ENCODE results near the gene TBXA2R. TPM values are rescaled to one million over a fixed set of nuclear protein-coding genes. Genes with fewer than 3 reads are reported as not detected.

The TBXA2R gene
- total RNA-seq, 1 donor from 2014 or later, result 4.9 TPM

GRCh38 chr19:3604227-3604986 is 2.3 kb downstream of the TBXA2R start:
- intact Hi-C loops (cut with DNase I), result no loop called here
- ATAC-seq, result no peak
- H3K4me3 ChIP-seq, result peak overlapping the region; percentile 11
- H3K9me3 ChIP-seq, result no peaks in the 10 kb centered on the region
- DNase-seq, result no peak
- no peaks in the 10 kb centered on the region for H3K36me3 ChIP-seq
- peak overlapping the region; percentile 49 for H3K27ac ChIP-seq
- no peak for TF ChIP-seq CTCF (IDR thresholded peaks at IDR 0.05)
- H3K27me3 ChIP-seq (ENCODE audit: low read depth), result peaks cover 15% of the 10 kb centered on the region
- H3K4me1 ChIP-seq, result peaks cover 43% of the 10 kb centered on the region

DNA sequence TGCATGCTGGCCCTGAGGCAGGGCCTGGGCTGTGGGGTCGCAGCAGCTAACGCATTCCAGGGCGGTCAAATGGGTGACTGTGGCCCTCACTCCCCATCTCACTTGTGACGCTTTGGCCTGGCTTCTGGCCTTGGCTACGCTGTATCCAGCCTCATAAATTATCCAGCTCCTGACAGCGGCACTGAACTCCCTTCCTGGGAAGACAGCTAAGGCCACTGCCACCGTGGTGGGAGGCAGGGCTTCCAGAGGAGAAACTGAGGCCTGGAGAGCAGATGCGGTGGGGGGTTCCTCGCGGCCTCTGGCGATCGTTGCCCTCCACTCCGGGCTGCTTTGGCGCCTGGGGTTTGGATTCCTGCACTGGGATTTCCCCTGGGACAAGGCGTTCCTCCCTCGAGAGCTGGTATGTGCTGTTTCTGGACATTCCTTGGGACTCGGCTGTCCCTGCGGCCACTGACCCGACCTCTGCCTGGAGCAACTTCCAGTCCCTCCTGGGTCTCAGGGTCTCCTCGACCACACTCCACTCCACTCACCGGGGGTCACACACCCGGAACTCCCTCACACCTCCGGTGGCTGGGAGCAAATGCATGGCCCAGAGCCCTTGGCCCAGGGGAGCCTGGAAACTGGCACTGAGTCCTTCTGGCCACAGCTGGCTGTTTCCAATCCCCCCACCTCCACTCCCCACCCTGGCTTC is 3.4 kb downstream of the TBXA2R start:
- Histone ChIP-seq H3K4me1 (peaks cover 33% of the 10 kb centered on the region), H3K4me3 (no peak overlapping the region), H3K9me3 (no peaks in the 10 kb centered on the region), H3K36me3 (no peaks in the 10 kb centered on the region), H3K27ac (peak overlapping the region; percentile 49), H3K27me3 (ENCODE audit: low read depth) (peaks cover 15% of the 10 kb centered on the region)
- intact Hi-C loops (cut with DNase I), result no loop called here
- TF ChIP-seq CTCF (IDR thresholded peaks at IDR 0.05), result no peak
- DNase-seq, result no peak
- ATAC-seq, result no peak

- Histone ChIP-seq H3K27ac (no peak overlapping the region), H3K4me1 (peaks cover 11% of the 10 kb centered on the region), H3K27me3 (ENCODE audit: low read depth) (peaks cover 6% of the 10 kb centered on the region), H3K4me3 (no peak overlapping the region), H3K9me3 (no peaks in the 10 kb centered on the region), H3K36me3 (no peaks in the 10 kb centered on the region)
- intact Hi-C loops (cut with DNase I), result no loop called here
- no peak for TF ChIP-seq CTCF (IDR thresholded peaks at IDR 0.05)
- DNase-seq (no peak), ATAC-seq (no peak)
Measured at GRCh38 chr19:3601021-3601420, 5.7 kb downstream of the TBXA2R start.

DNA sequence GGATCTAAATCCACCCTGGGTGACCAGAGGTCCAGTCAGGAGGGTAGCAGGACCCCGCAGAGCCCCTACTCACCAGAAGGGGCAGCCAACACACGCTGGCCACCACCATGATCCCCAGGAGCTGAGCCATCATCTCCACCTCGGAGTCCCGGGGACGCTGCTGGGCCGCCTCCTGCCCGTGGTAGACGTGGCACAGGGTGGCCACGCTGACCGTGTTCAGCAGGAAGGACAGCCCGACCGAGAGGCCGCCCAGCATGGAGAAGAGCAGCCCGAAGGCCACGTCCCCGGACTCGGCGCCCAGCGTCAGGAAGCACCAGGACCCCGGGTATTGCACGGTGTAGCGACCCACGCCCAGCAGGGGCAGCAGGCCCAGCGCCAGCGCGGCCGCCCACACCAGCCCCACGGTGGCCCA is 6.9 kb downstream of the TBXA2R start:
- ATAC-seq (peak in 1 of 2 donors; percentile 13), DNase-seq (no peak)
- Histone ChIP-seq H3K27me3 (ENCODE audit: low read depth) (peaks cover 3% of the 10 kb centered on the region), H3K4me1 (peaks cover 5% of the 10 kb centered on the region), H3K27ac (no peak overlapping the region), H3K9me3 (no peaks in the 10 kb centered on the region), H3K36me3 (no peaks in the 10 kb centered on the region), H3K4me3 (no peak overlapping the region)
- intact Hi-C loops (cut with DNase I), result no loop called here
- no peak for TF ChIP-seq CTCF (IDR thresholded peaks at IDR 0.05)

DNA sequence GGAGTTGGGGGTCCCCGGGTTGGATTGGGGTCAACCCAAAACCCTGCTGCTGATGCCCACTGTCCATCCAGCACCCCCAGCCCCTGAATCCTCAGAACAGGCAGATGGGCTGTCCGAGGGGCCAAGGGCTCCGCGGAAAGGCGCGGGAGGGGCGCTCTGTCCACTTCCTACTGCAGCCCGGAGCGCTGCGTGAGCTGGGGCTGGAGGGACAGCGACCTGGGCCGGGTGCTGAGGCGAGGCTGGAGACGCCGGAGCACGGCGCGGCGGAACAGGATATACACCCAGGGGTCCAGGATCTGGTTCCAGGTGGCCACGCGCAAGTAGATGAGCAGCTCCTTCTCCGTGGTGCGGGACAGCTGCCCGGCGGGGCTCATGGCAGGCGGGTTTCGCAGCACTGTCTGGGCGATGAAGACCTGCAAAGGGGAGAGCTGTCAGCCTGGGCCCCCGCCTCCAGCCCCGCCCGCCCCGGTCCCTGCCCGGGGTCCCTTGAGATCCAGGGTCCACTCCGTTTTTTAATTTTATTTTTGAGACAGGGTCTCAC is 11.1 kb downstream of the TBXA2R start:
- no peak for TF ChIP-seq CTCF (IDR thresholded peaks at IDR 0.05)
- H3K9me3 ChIP-seq, result no peaks in the 10 kb centered on the region
- H3K4me3 ChIP-seq, result no peak overlapping the region
- DNase-seq (no peak), ATAC-seq (no peak)
- H3K27me3 ChIP-seq (ENCODE audit: low read depth), result no peaks in the 10 kb centered on the region
- H3K27ac ChIP-seq, result no peak overlapping the region
- intact Hi-C loops (cut with DNase I), result no loop called here
- H3K4me1 ChIP-seq, result no peaks in the 10 kb centered on the region
- H3K36me3 ChIP-seq, result no peaks in the 10 kb centered on the region

Data from lower lobe of right lung (tissue), 2 donors.